ENCODE measurements around the gene SZRD1.

The SZRD1 gene

GRCh38 chr1:16441282-16441665, 74.2 kb downstream of the SZRD1 start:
- no peak for DNase-seq

GRCh38 chr1:16442265-16442664, 75.2 kb downstream of the SZRD1 start:
- DNase-seq, result no peak

- no peak for DNase-seq
Observed at GRCh38 chr1:16442941-16443340, 75.9 kb downstream of the SZRD1 start.

GRCh38 chr1:16443975-16444770, 77.1 kb downstream of the SZRD1 start:
- no peak for DNase-seq

GRCh38 chr1:16445052-16445451, 78.0 kb downstream of the SZRD1 start:
- no peak for DNase-seq

- DNase-seq, result no peak
Observed at GRCh38 chr1:16446116-16446515, 79.1 kb downstream of the SZRD1 start.

GRCh38 chr1:16447641-16448040, 80.6 kb downstream of the SZRD1 start:
- DNase-seq, result no peak

Data from NCI-H1105 (cell line).